ENCODE data around the gene ZNF560.
"Not testable (repeated sequence)": the region's sequence is repeated elsewhere in the genome, so short reads cannot be mapped to it uniquely, and the experiment has no call there.

- not testable (repeated sequence) for TF ChIP-seq CTCF, POLR2AphosphoS5, POLR2A, EP300 (IDR thresholded peaks at IDR 0.05)
Measured at GRCh38 chr19:9539921-9540320, 41.5 kb upstream of the ZNF560 start.

All from gastroesophageal sphincter (tissue), 3 donors.